H1 (cell line): ENCODE data around the gene MYMX. TPM values are rescaled to one million over a fixed set of nuclear protein-coding genes. Genes with fewer than 3 reads are reported as not detected.
A peak's percentile ranks its signal among the peaks of the same experiment; 100 is the strongest.

Experiments used
- CTCF ChIA-PET: fragments of 300-600 bp; sonication (Branson Sonifier 250); formaldehyde crosslinking; loops from one replicate; lab custom pipeline; 2021; ENCODE audit not compliant: partially characterized antibody; lab: Charles Lee
- POLR2A ChIA-PET: fragments of 300-600 bp; sonication (Branson Sonifier 250); formaldehyde crosslinking; loops from one replicate; lab custom pipeline; 2021; ENCODE audit warnings: inconsistent platforms; ENCODE audit not compliant: partially characterized antibody; lab: Charles Lee
- DNase-seq, 2 experiments: peaks; one replicate each; pipeline versions ENCODE4 v3.0.0 to v3.0.0-alpha.2; 2010 to 2022; ENCODE audit warnings: low spot score in 2 of 2, low read depth in 1 of 2, mixed read lengths in 1 of 2
- FAIRE-seq: peaks from 2 replicates; lab custom pipeline; 2011; peaks lifted over from hg19 to GRCh38; lab: Jason Lieb, UNC
- H2AFZ ChIP-seq: 2 replicates; pipeline ENCODE4 v1.8.1; 2012; ENCODE audit warnings: low read length, inconsistent platforms
- H2AK5ac ChIP-seq: 2 replicates; pipeline ENCODE4 v1.6.1; 2013; ENCODE audit warnings: low read depth, low read length
- H2BK120ac ChIP-seq: replicated peaks from 2 replicates; pipeline ENCODE3; 2013; ENCODE audit warnings: low read depth, low read length, inconsistent platforms
- H2BK12ac ChIP-seq: 2 replicates; pipeline ENCODE4 v1.6.1; 2013; ENCODE audit warnings: low read depth, low read length
- H2BK15ac ChIP-seq: 2 replicates; pipeline ENCODE4 v1.6.1; 2013; ENCODE audit warnings: low read length
- H2BK20ac ChIP-seq: 2 replicates; pipeline ENCODE4 v1.6.1; 2013; ENCODE audit warnings: low read length
- H2BK5ac ChIP-seq: 2 replicates; pipeline ENCODE4 v1.6.1; 2013; ENCODE audit warnings: low read depth, low read length
- H3K14ac ChIP-seq: 2 replicates; pipeline ENCODE4 v1.6.1; 2013; ENCODE audit warnings: inconsistent platforms; ENCODE audit not compliant: insufficient read length
- H3K18ac ChIP-seq: 2 replicates; pipeline ENCODE4 v1.6.1; 2013; ENCODE audit warnings: low read length; ENCODE audit errors: extremely low read depth
- H3K23ac ChIP-seq: 2 replicates; pipeline ENCODE4 v1.6.1; 2013; ENCODE audit warnings: inconsistent platforms; ENCODE audit not compliant: insufficient read length
- H3K23me2 ChIP-seq: 2 replicates; pipeline ENCODE4 v1.6.1; 2013; ENCODE audit warnings: low read depth, low read length
- H3K27ac ChIP-seq: 2 replicates; pipeline ENCODE4 v1.6.1; 2011; ENCODE audit warnings: low read depth, low read length, inconsistent platforms
- H3K27me3 ChIP-seq, 4 experiments: replicated peaks in 1 of 4; 1 replicate in 1 of 4; 2 replicates in 3 of 4; pipeline versions ENCODE4 v1.6.1 to v1.8.1; 2011 to 2013; ENCODE audit warnings: low read length in 3 of 4, mild to moderate bottlenecking in 3 of 4, inconsistent platforms in 2 of 4, mixed read lengths in 2 of 4, moderate library complexity in 1 of 4; ENCODE audit not compliant: control insufficient read depth in 3 of 4, insufficient read depth in 3 of 4; ENCODE audit errors: extremely low read depth in 1 of 4
- H3K36me3 ChIP-seq, 4 experiments: 2 replicates each; pipeline versions ENCODE4 v1.6.1 to v1.8.1; 2011 to 2013; ENCODE audit warnings: mild to moderate bottlenecking in 4 of 4, low read length in 3 of 4, moderate library complexity in 2 of 4, control low read depth in 1 of 4, inconsistent platforms in 1 of 4; ENCODE audit not compliant: insufficient read depth in 4 of 4, control insufficient read depth in 2 of 4
- H3K4ac ChIP-seq: replicated peaks from 2 replicates; pipeline ENCODE3; 2013; ENCODE audit warnings: low read length, low read depth, mixed read lengths, inconsistent platforms; ENCODE audit not compliant: insufficient read length
- H3K4me1 ChIP-seq, 4 experiments: replicated peaks in 1 of 4; 1 replicate in 1 of 4; 2 replicates in 3 of 4; pipeline versions ENCODE4 v1.6.1 to v1.8.1; 2011 to 2013; ENCODE audit warnings: low read length in 3 of 4, inconsistent platforms in 2 of 4, mixed read lengths in 1 of 4; ENCODE audit not compliant: insufficient read depth in 4 of 4, control insufficient read depth in 3 of 4
- H3K4me2 ChIP-seq, 2 experiments: 2 replicates each; pipeline versions ENCODE4 v1.6.1 to v1.8.1; 2011 to 2013; ENCODE audit warnings: low read depth in 2 of 2, low read length in 2 of 2, control low read depth in 1 of 2, inconsistent platforms in 1 of 2, mild to moderate bottlenecking in 1 of 2; ENCODE audit not compliant: insufficient read depth in 1 of 2
- H3K4me3 ChIP-seq, 4 experiments: fragments of 200-600, 300-600 bp in 1 of 4; sonication (generic), shearing (Covaris generic), sonication (Bioruptor Twin) in 1 of 4; 2 replicates each; pipeline versions ENCODE4 v1.5.1 to v1.8.1; 2011 to 2016; ENCODE audit warnings: low read length in 4 of 4, low read depth in 3 of 4, control low read depth in 2 of 4, inconsistent platforms in 2 of 4, mild to moderate bottlenecking in 2 of 4, mixed read lengths in 1 of 4, moderate library complexity in 1 of 4; ENCODE audit not compliant: insufficient read depth in 2 of 4; ENCODE audit errors: extremely low read depth in 1 of 4
- H3K56ac ChIP-seq: replicated peaks from 2 replicates; pipeline ENCODE3; 2013; ENCODE audit warnings: low read depth, mild to moderate bottlenecking, mixed read lengths, low read length, inconsistent platforms; ENCODE audit not compliant: insufficient read length
- H3K79me1 ChIP-seq: 2 replicates; pipeline ENCODE4 v1.6.1; 2013; ENCODE audit warnings: low read depth, low read length, control low read depth
- H3K79me2 ChIP-seq, 2 experiments: 2 replicates each; pipeline versions ENCODE4 v1.6.1 to v1.8.1; 2012 to 2013; ENCODE audit warnings: low read length in 2 of 2, mild to moderate bottlenecking in 2 of 2, inconsistent platforms in 1 of 2; ENCODE audit not compliant: insufficient read depth in 2 of 2, control insufficient read depth in 1 of 2
- H3K9ac ChIP-seq, 4 experiments: replicated peaks in 1 of 4; 1 replicate in 1 of 4; 2 replicates in 3 of 4; pipeline versions ENCODE4 v1.6.1 to v1.8.1; 2011 to 2013; ENCODE audit warnings: low read depth in 3 of 4, low read length in 3 of 4, control low read depth in 2 of 4, mild to moderate bottlenecking in 2 of 4, moderate library complexity in 2 of 4, inconsistent platforms in 1 of 4; ENCODE audit errors: extremely low read depth in 1 of 4
- H3K9me3 ChIP-seq, 2 experiments: 2 replicates each; pipeline versions ENCODE4 v1.6.1 to v1.8.1; 2012 to 2013; ENCODE audit warnings: mild to moderate bottlenecking in 2 of 2, moderate library complexity in 2 of 2, control low read depth in 1 of 2, inconsistent platforms in 1 of 2, low read depth in 1 of 2, low read length in 1 of 2, mixed read lengths in 1 of 2; ENCODE audit not compliant: insufficient read depth in 2 of 2
- H4K20me1 ChIP-seq, 2 experiments: replicated peaks in 1 of 2; 2 replicates each; pipeline versions ENCODE3 to v1.8.1; 2011 to 2013; ENCODE audit warnings: inconsistent platforms in 2 of 2, low read length in 2 of 2, mild to moderate bottlenecking in 1 of 2; ENCODE audit not compliant: insufficient read depth in 2 of 2, control insufficient read depth in 1 of 2
- H4K5ac ChIP-seq: 2 replicates; pipeline ENCODE4 v1.6.1; 2013; ENCODE audit warnings: low read length, low read depth, mixed read lengths, inconsistent platforms; ENCODE audit not compliant: insufficient read length
- H4K8ac ChIP-seq: 2 replicates; pipeline ENCODE4 v1.8.0; 2013; ENCODE audit warnings: mild to moderate bottlenecking, moderate library complexity, low read length, inconsistent platforms; ENCODE audit not compliant: insufficient read depth; ENCODE audit errors: extremely low read depth
- H4K91ac ChIP-seq: replicated peaks from 2 replicates; pipeline ENCODE3; 2013; ENCODE audit warnings: low read length, mixed read lengths, inconsistent platforms; ENCODE audit not compliant: insufficient read length
- ASH2L ChIP-seq: fragments of 200-600, 300-600 bp; sonication (generic); IDR thresholded peaks from one replicate; pipeline ENCODE4 v1.7.1; 2017; ENCODE audit warnings: low read length
- CREB1 ChIP-seq: IDR thresholded peaks from 2 replicates; pipeline ENCODE4 v1.6.1; 2012; ENCODE audit warnings: inconsistent platforms
- KDM4A ChIP-seq: IDR thresholded peaks from one replicate; pipeline ENCODE4 v1.7.1; 2012; ENCODE audit warnings: low read depth, mild to moderate bottlenecking, moderate library complexity, low read length, inconsistent platforms; ENCODE audit not compliant: severe bottlenecking
- MAFK ChIP-seq: IDR thresholded peaks from 2 replicates; pipeline ENCODE4 v1.6.1; 2012; ENCODE audit warnings: low read depth, mild to moderate bottlenecking, improper control_type of control experiment, low read length
- RBBP5 ChIP-seq: IDR thresholded peaks from 2 replicates; pipeline ENCODE4 v1.7.1; 2012; ENCODE audit warnings: low read depth, mild to moderate bottlenecking, inconsistent platforms, low read length, moderate library complexity, borderline replicate concordance
- SIRT6 ChIP-seq: IDR thresholded peaks from one replicate; pipeline ENCODE4 v1.7.1; 2012; ENCODE audit warnings: low read length, inconsistent platforms
- SP2 ChIP-seq: IDR thresholded peaks from 2 replicates; pipeline ENCODE4 v1.6.1; 2012; ENCODE audit warnings: mild to moderate bottlenecking, low read length, inconsistent platforms
- ZNF274 ChIP-seq: IDR thresholded peaks from 2 replicates; pipeline ENCODE4 v1.7.0; 2012; ENCODE audit warnings: low read length, borderline replicate concordance; ENCODE audit errors: extremely low read depth
- WGBS, 2 experiments: shearing (Covaris generic) in 1 of 2; methylation state at CpG; one replicate each; pipeline versions ENCODE4 v1.1.6 to v1.1.7; 2013 to 2015; ENCODE audit warnings: low lambda C conversion rate in 2 of 2, mixed read lengths in 2 of 2, inconsistent platforms in 1 of 2, low coverage in 1 of 2, missing lambda C conversion rate in 1 of 2; ENCODE audit not compliant: insufficient replicate concordance in 2 of 2, insufficient coverage in 1 of 2, insufficient read length in 1 of 2; ENCODE audit errors: extremely low coverage in 1 of 2, missing lambda C conversion rate in 1 of 2; 5-methylcytosine and 5-hydroxymethylcytosine counted together
- polyA plus RNA-seq, 7 experiments: library from polyadenylated mRNA; depleted of rRNA in 3 of 7; stranded (reverse) in 5 of 7; unstranded in 2 of 7; fragments of >200 nt in 5 of 7; fragments of 200-250 nt in 2 of 7; gene quantifications; 1 replicate in 5 of 7; 2 replicates in 1 of 7; 4 replicates in 1 of 7; pipeline versions ENCODE4 v1.2.1 to v1.2.3, GENCODE V29; 2011 to 2013; ENCODE audit warnings: missing spikeins in 2 of 7, mixed read lengths in 2 of 7
- total RNA-seq: library from RNA; stranded (reverse); fragmentation: NEBNext Ultra II Directional; extraction: Animal tissue kit (Norgen Biotek cat#: 25700); gene quantifications from 2 replicates; pipeline ENCODE4 v1.2.1, GENCODE V29; 2021
- TF ChIP-seq, protein P1 (sequence below), 3 experiments: IDR thresholded peaks; 1 replicate in 2 of 3; 2 replicates in 1 of 3; pipeline versions ENCODE4 v1.5.1 to v1.6.1; 2011; ENCODE audit warnings: low read length in 3 of 3, mild to moderate bottlenecking in 3 of 3, inconsistent platforms in 2 of 3, low read depth in 1 of 3, moderate library complexity in 1 of 3; ENCODE audit not compliant: insufficient read depth in 1 of 3; ENCODE audit errors: control extremely low read depth in 1 of 3

MYMX gene
- total and polyA plus RNA-seq, 2 of the 8 experiments (the other 6 are each of a cell fraction or from before 2014, with no cell fraction given) = 4.7 to 6.9 TPM

DNA sequence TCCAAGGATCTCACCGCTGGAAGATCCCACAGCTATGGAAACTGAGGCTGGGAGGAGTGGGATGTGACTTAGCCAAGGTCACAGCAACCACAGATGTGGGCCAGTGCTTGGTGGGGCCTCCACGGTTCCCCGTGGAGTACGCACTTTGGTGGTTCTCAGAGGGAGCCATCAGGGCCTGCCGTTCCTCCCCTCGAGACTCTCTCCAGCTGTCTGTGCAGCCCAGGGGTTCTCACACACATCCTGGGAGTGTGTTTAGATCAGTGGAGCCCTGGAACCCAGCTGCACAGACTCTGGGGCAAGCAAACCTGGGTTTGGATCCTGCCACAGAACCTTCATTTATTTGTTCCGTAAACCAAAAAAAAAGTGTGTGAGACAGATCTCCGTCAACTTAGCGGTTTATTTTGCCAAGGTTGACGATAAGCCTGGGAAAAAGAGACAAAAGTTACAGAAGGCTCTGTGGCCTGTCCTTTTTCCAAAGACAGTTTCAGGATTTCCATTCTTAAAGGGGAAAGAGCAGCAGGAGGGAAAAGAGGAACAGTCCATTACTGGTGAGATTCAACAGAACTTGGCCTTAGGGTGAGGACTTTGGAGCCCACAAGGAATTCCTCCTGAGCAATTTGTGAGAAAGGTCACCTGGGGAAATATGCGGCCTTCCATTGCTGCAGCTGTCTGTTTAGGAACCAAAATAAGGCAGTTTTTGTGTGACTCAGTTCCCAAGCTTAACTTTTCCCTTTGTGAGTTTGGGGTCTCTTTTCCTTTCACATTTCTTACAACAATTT lies 13.6 kb upstream of the MYMX start:
- Histone ChIP-seq H4K8ac (peak overlapping the region; percentile 97; the same call in 1 of the 2 replicates), H2AFZ (no peak overlapping the region), H2AK5ac (peak overlapping the region; percentile 82), H3K79me1 (no peaks in the 10 kb centered on the region), H2BK120ac (peak overlapping the region; percentile 95), H3K23me2 (no peaks in the 10 kb centered on the region; the same call in 1 of the 2 replicates), H3K27me3 (no peaks in the 10 kb centered on the region), H3K27ac (peak overlapping the region; percentile 93), H2BK20ac (peak overlapping the region; percentile 95), H3K79me2 (no peaks in the 10 kb centered on the region), H3K4me3 (peak overlapping the region in 2 of 4 experiments; percentile 5 to 7; a peak in 3 of 8 replicates), H3K4me1 (peaks cover 21 to 32% (median 30%) of the 10 kb centered on the region in 4 experiments), H3K56ac (peak overlapping the region; percentile 60), H3K36me3 (no peaks in the 10 kb centered on the region), H3K4me2 (peak overlapping the region; percentile 49 to 55), H3K4ac (peak overlapping the region; percentile 94), H2BK12ac (peak overlapping the region; percentile 100), H2BK5ac (peak overlapping the region; percentile 99), H3K18ac (peak overlapping the region; percentile 99), H3K9me3 (no peaks in the 10 kb centered on the region), H3K14ac (no peak overlapping the region), H2BK15ac (peak overlapping the region; percentile 53; the same call in 1 of the 2 replicates), H4K91ac (peak overlapping the region; percentile 99), H3K23ac (no peak overlapping the region), H4K20me1 (no peaks in the 10 kb centered on the region), H3K9ac (peak overlapping the region in 3 of 4 experiments; percentile 47 to 58 (median 51); a peak in 5 of 7 replicates), H4K5ac (peak overlapping the region; percentile 95)
- WGBS, 2 experiments = 84% methylated on average over 11 of the region's 11 CpGs; no CpG with 5 or more reads in 1 of the 2 experiments
- no peak for DNase-seq
- peak; percentile 65 for FAIRE-seq
- CTCF ChIA-PET = interaction anchor here (0.8 to 3.5 kb wide), 11 partner anchors 8 to 53 kb away, joined by 3 to 21 read pairs (median 6); partner anchors contain the start of gene SLC29A1
- POLR2A ChIA-PET = interaction anchor here (0.7 to 6.2 kb wide), 19 partner anchors 9 to 459 kb away, joined by 3 to 60 read pairs (median 5); partner anchors contain the start of genes HSP90AB1, MYMX and SLC29A1
- no peak for TF ChIP-seq CREB1
- no peak for TF ChIP-seq RBBP5
- TF ChIP-seq SIRT6 = no peak
- 0 out of 2 replicates have a peak, but pooled peaks have one; percentile 2 for TF ChIP-seq SP2
- TF ChIP-seq MAFK = no peak
- no peak for TF ChIP-seq ZNF274
- TF ChIP-seq, protein P1, sequence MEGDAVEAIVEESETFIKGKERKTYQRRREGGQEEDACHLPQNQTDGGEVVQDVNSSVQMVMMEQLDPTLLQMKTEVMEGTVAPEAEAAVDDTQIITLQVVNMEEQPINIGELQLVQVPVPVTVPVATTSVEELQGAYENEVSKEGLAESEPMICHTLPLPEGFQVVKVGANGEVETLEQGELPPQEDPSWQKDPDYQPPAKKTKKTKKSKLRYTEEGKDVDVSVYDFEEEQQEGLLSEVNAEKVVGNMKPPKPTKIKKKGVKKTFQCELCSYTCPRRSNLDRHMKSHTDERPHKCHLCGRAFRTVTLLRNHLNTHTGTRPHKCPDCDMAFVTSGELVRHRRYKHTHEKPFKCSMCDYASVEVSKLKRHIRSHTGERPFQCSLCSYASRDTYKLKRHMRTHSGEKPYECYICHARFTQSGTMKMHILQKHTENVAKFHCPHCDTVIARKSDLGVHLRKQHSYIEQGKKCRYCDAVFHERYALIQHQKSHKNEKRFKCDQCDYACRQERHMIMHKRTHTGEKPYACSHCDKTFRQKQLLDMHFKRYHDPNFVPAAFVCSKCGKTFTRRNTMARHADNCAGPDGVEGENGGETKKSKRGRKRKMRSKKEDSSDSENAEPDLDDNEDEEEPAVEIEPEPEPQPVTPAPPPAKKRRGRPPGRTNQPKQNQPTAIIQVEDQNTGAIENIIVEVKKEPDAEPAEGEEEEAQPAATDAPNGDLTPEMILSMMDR (IDR thresholded peaks at IDR 0.05; ENCODE audit: control extremely low read depth in 1 of 3, insufficient read depth in 1 of 3, low read depth in 1 of 3, low read length in 3 of 3) = no peak
- TF ChIP-seq KDM4A = no peak
- peak; percentile 89 for TF ChIP-seq ASH2L
